DMS 273 treated with DMSO at 0.1 percent for 48 hours (cell line): ENCODE data around the gene SH3BP4.

ENCODE experiments used
- DNase-seq: peaks from one replicate; lab custom pipeline; 2025; lab: John Stamatoyannopoulos, UW

SH3BP4 gene

GRCh38 chr2:234945339-234945873 is 6.4 kb upstream of the SH3BP4 start:
- DNase-seq: no peak

GRCh38 chr2:234947556-234947955 is 4.3 kb upstream of the SH3BP4 start:
- no peak for DNase-seq

GRCh38 chr2:234949762-234950434 is 1.9 kb upstream of the SH3BP4 start:
- no peak for DNase-seq

- DNase-seq: no peak
These were observed 1.4 kb upstream of the SH3BP4 start for GRCh38 chr2:234950435-234950729.

GRCh38 chr2:234950730-234951663 is 820 bp upstream of the SH3BP4 start:
- DNase-seq: no peak

- no peak for DNase-seq
These were observed 676 bp downstream of the SH3BP4 start for GRCh38 chr2:234952270-234953115.

GRCh38 chr2:234953116-234954031 is 1.6 kb downstream of the SH3BP4 start:
- DNase-seq: no peak

GRCh38 chr2:234954551-234954992 is 2.8 kb downstream of the SH3BP4 start:
- DNase-seq: no peak

GRCh38 chr2:234955091-234955591 is 3.3 kb downstream of the SH3BP4 start:
- no peak for DNase-seq

GRCh38 chr2:234955971-234956509 is 4.2 kb downstream of the SH3BP4 start:
- no peak for DNase-seq

GRCh38 chr2:234957834-234958135 is 6.0 kb downstream of the SH3BP4 start:
- no peak for DNase-seq

GRCh38 chr2:234958311-234958710 is 6.5 kb downstream of the SH3BP4 start:
- no peak for DNase-seq

- DNase-seq: no peak
These were observed 7.1 kb downstream of the SH3BP4 start for GRCh38 chr2:234958746-234959395.

- DNase-seq: no peak
These were observed 8.6 kb downstream of the SH3BP4 start for GRCh38 chr2:234960175-234961088.

GRCh38 chr2:234961784-234962183 is 10.0 kb downstream of the SH3BP4 start:
- DNase-seq: no peak

GRCh38 chr2:234963773-234964615 is 12.2 kb downstream of the SH3BP4 start:
- no peak for DNase-seq

- DNase-seq: no peak
These were observed 13.0 kb downstream of the SH3BP4 start for GRCh38 chr2:234964631-234965461.
